ENCODE measurements around the gene SNX21.

The SNX21 gene

GRCh38 chr20:45867136-45867818 lies 33.7 kb downstream of the SNX21 start:
- H3K4me1 ChIP-seq (ENCODE audit: insufficient read depth, low read length, severe bottlenecking), result no peaks in the 10 kb centered on the region
- H3K36me3 ChIP-seq (ENCODE audit: insufficient read depth, low read length), result no peaks in the 10 kb centered on the region
- no peak overlapping the region for H3K4me2 ChIP-seq (ENCODE audit: low read length)
- no peak overlapping the region for H3K27ac ChIP-seq (ENCODE audit: low read depth, low read length, poor library complexity, severe bottlenecking)
- H3K9me3 ChIP-seq (ENCODE audit: low read length), result no peaks in the 10 kb centered on the region
- H3K9ac ChIP-seq (ENCODE audit: low read length), result no peak overlapping the region
- no peaks in the 10 kb centered on the region for H3K9me2 ChIP-seq (ENCODE audit: low read depth, low read length)
- no peaks in the 10 kb centered on the region for H3K79me2 ChIP-seq (ENCODE audit: insufficient read depth, low read length)
- TF ChIP-seq EZH2 (IDR thresholded peaks at IDR 0.05; ENCODE audit: borderline replicate concordance, low read length) (no peak), CTCF (IDR thresholded peaks at IDR 0.05; ENCODE audit: low read length) (no peak)
- no peaks in the 10 kb centered on the region for H3F3A ChIP-seq (ENCODE audit: insufficient read depth, low read length)
- H4K20me1 ChIP-seq (ENCODE audit: insufficient read depth, low read length), result no peaks in the 10 kb centered on the region
- no peaks in the 10 kb centered on the region for H3K27me3 ChIP-seq (ENCODE audit: insufficient read depth, low read length)
- H3K4me3 ChIP-seq (ENCODE audit: low read depth, low read length, poor library complexity, severe bottlenecking), result no peak overlapping the region
- H2AFZ ChIP-seq (ENCODE audit: low read length), result no peak overlapping the region

DNA sequence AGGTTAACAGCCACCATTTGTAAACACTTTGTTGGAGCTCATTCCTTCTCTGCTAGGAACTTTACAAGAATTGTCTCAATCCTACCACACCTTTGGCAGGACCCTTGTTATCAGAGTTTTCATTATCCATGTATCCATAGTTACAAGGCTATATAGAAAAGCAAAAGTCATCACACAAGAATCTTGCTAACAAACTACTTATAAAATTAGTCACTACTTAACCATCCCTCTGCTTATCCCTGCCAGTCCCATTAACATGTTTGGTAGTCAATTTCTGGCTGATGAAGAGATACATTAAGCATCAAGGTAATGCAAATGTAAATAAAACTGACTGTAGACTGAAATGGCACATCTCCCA lies 34.2 kb downstream of the SNX21 start:
- Histone ChIP-seq H3K36me3 (ENCODE audit: insufficient read depth, low read length) (0 out of 2 replicates have a peak, but pooled peaks cover 3% of the 10 kb centered on the region), H3K9me3 (ENCODE audit: low read length) (no peaks in the 10 kb centered on the region), H3K27ac (ENCODE audit: low read depth, low read length, poor library complexity, severe bottlenecking) (no peak overlapping the region), H3K9ac (ENCODE audit: low read length) (no peak overlapping the region), H3K4me3 (ENCODE audit: low read depth, low read length, poor library complexity, severe bottlenecking) (no peak overlapping the region), H3K4me1 (ENCODE audit: insufficient read depth, low read length, severe bottlenecking) (no peaks in the 10 kb centered on the region), H3K9me2 (ENCODE audit: low read depth, low read length) (no peaks in the 10 kb centered on the region), H3K4me2 (ENCODE audit: low read length) (no peak overlapping the region), H4K20me1 (ENCODE audit: insufficient read depth, low read length) (no peaks in the 10 kb centered on the region), H3F3A (ENCODE audit: insufficient read depth, low read length) (no peaks in the 10 kb centered on the region), H3K79me2 (ENCODE audit: insufficient read depth, low read length) (no peaks in the 10 kb centered on the region), H3K27me3 (ENCODE audit: insufficient read depth, low read length) (no peaks in the 10 kb centered on the region), H2AFZ (ENCODE audit: low read length) (no peak overlapping the region)
- TF ChIP-seq CTCF (IDR thresholded peaks at IDR 0.05; ENCODE audit: low read length) (no peak), EZH2 (IDR thresholded peaks at IDR 0.05; ENCODE audit: borderline replicate concordance, low read length) (no peak)

DNA sequence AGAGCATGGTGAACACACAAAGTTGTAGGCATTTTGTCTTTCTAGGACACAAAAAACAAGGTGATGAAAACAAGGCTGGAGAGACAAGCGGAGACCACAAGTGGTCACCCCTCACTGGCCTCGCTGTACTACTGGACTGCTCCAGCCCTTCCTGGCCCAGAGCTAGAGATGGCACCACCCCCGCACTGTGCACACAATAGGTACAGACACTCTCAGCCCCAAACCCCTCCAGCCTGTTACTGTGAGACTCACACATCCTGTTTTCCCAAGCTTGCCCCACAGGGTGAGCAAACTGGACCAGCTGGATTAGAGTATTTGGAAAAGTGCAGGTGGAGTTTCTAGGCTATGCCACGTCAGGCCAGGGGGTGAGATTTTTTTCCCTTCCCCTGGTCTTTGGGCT lies 39.0 kb downstream of the SNX21 start:
- Histone ChIP-seq H3F3A (ENCODE audit: insufficient read depth, low read length) (no peaks in the 10 kb centered on the region), H3K79me2 (ENCODE audit: insufficient read depth, low read length) (no peaks in the 10 kb centered on the region), H3K27me3 (ENCODE audit: insufficient read depth, low read length) (no peaks in the 10 kb centered on the region), H3K27ac (ENCODE audit: low read depth, low read length, poor library complexity, severe bottlenecking) (no peak overlapping the region), H3K4me2 (ENCODE audit: low read length) (no peak overlapping the region), H3K4me3 (ENCODE audit: low read depth, low read length, poor library complexity, severe bottlenecking) (no peak overlapping the region), H3K9me2 (ENCODE audit: low read depth, low read length) (no peaks in the 10 kb centered on the region), H3K9ac (ENCODE audit: low read length) (no peak overlapping the region), H3K9me3 (ENCODE audit: low read length) (no peaks in the 10 kb centered on the region), H4K20me1 (ENCODE audit: insufficient read depth, low read length) (no peaks in the 10 kb centered on the region), H3K4me1 (ENCODE audit: insufficient read depth, low read length, severe bottlenecking) (no peaks in the 10 kb centered on the region), H2AFZ (ENCODE audit: low read length) (no peak overlapping the region), H3K36me3 (ENCODE audit: insufficient read depth, low read length) (peaks cover 14% of the 10 kb centered on the region; the same call in 1 of the 2 replicates)
- TF ChIP-seq CTCF (IDR thresholded peaks at IDR 0.05; ENCODE audit: low read length), result no peak
- TF ChIP-seq EZH2 (IDR thresholded peaks at IDR 0.05; ENCODE audit: borderline replicate concordance, low read length), result no peak
